Measurements from ENCODE around the gene CDKN3. TPM values are rescaled to one million over a fixed set of nuclear protein-coding genes. Genes with fewer than 3 reads are reported as not detected.
"Not testable (repeated sequence)": the region's sequence is repeated elsewhere in the genome, so short reads cannot be mapped to it uniquely, and the experiment has no call there.

The CDKN3 gene
- total RNA-seq, 1 donor from 2014 or later = 6.6 TPM

DNA sequence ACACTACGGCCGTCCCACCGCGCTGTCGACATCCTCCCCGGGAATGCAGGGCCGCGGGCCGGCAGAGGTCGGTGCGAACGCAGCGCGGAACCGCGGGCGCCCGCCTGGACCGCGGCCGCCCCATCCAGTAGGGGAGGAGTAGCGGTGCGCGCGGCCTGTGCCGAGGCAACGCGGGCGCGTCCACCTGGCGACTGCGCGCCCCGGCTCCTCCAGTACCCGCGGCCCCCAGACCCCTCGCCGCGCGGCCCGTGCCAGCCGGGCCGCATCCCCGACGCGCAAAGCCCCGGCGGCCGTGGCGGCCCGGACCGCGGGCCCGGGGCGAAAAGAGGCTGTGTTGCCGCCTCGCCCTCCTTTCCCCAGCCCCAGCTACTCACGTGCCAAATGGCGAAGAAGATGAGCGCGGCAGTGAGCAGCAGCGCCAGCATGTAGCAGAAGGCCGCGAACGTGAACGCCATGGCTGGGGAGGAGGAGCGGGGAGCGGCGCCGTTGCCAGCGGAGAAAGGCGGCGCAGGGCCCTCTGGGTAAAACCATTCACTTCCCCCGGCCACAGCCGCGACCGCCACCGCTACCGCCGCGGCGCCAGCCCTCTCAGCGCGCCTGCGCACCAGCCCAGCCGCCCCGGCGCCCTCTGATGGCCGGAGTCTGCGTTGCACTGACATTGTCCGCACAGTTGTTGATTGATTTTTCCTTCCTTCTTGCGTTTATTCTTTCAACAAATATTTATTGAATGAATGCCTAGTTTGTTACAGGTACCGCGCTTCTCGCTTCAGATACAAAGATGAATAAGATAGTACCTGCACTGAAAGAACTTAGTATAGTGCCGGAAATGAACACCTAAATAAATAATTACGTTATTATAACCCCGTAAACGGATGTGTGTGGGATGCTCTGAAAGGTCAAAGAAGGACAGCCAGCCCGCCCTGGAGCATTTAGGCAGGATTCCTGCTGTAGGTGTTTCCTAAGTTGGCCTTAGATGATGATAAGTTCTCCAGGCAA lies 44.4 kb downstream of the CDKN3 start, which contains the start of gene CNIH1:
CNIH1 (minus strand) TSS at position 502 of the 996 bp plus-strand sequence; CDS start at position 455, 47 bp downstream.
- DNase-seq (ENCODE audit: extremely low spot score in 2 of 2) = no peak
- peak within 1 kb of the TSS; percentile 85 for H3K27ac ChIP-seq
- H3K36me3 ChIP-seq = no peaks in the 10 kb centered on the region
- no peak for TF ChIP-seq POLR2A (IDR thresholded peaks at IDR 0.05)
- TF ChIP-seq, protein P1, sequence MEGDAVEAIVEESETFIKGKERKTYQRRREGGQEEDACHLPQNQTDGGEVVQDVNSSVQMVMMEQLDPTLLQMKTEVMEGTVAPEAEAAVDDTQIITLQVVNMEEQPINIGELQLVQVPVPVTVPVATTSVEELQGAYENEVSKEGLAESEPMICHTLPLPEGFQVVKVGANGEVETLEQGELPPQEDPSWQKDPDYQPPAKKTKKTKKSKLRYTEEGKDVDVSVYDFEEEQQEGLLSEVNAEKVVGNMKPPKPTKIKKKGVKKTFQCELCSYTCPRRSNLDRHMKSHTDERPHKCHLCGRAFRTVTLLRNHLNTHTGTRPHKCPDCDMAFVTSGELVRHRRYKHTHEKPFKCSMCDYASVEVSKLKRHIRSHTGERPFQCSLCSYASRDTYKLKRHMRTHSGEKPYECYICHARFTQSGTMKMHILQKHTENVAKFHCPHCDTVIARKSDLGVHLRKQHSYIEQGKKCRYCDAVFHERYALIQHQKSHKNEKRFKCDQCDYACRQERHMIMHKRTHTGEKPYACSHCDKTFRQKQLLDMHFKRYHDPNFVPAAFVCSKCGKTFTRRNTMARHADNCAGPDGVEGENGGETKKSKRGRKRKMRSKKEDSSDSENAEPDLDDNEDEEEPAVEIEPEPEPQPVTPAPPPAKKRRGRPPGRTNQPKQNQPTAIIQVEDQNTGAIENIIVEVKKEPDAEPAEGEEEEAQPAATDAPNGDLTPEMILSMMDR (IDR thresholded peaks at IDR 0.05) = peak; percentile 80 to 99 (median 93)
- peak; percentile 8 to 61 for TF ChIP-seq POLR2AphosphoS5 (IDR thresholded peaks at IDR 0.05; ENCODE audit: insufficient read depth in 1 of 2, low read depth in 1 of 2)
- H3K27me3 ChIP-seq = no peaks in the 10 kb centered on the region
- H3K4me1 ChIP-seq = peaks cover 54% of the 10 kb centered on the region
- peak within 1 kb of the TSS; percentile 66 to 96 for H3K4me3 ChIP-seq
- H3K9me3 ChIP-seq = no peaks in the 10 kb centered on the region
- intact Hi-C loops (cut with DNase I) = no loop called here

DNA sequence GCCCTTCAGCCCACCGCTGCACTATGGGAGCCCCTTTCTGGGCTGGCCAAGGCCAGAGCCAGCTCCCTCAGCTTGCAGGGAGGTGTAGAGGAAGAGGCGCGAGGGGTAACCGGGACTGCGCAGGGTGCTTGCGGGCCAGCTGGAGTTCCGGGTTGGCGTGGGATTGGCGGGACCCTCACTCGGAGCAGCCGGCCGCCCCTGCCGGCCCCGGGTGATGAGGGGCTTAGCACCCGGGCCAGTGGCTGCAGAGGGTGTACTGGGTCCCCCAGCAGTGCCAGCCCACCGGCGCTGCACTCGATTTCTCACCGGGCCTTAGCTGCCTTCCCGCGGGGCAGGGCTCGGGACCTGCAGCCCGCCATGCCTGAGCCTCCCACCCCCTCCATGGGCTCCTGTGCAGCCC lies 46.2 kb downstream of the CDKN3 start:
- H3K27ac ChIP-seq; H3K27me3 ChIP-seq; intact Hi-C loops (cut with DNase I); DNase-seq (ENCODE audit: extremely low spot score in 2 of 2); H3K9me3 ChIP-seq; H3K4me3 ChIP-seq; H3K36me3 ChIP-seq: not testable (repeated sequence)
- peaks cover 52% of the 10 kb centered on the region for H3K4me1 ChIP-seq

DNA sequence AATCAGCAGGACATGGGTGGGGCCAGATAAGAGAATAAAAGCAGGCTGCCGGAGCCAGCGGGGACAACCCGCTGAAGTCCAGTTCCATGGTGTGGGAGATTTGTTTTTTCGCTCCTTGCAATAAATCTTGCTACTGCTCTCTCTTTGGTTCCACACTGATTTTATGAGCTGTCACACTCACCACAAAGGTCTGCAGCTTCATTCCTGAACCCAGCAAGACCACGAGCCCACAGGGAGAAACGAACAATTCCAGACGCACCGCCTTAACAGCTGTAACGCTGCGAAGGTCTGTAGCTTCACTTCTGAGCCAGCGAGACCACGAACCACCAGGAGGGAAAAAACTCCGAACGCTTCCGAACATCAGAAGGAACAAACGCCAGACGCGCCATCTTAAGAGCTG lies 47.2 kb downstream of the CDKN3 start:
- Histone ChIP-seq H3K9me3 (no peaks in the 10 kb centered on the region), H3K27me3 (no peaks in the 10 kb centered on the region), H3K36me3 (no peaks in the 10 kb centered on the region), H3K4me3 (no peak overlapping the region), H3K27ac (peak overlapping the region; percentile 64), H3K4me1 (peaks cover 46% of the 10 kb centered on the region)
- no peak for TF ChIP-seq POLR2A (IDR thresholded peaks at IDR 0.05)
- TF ChIP-seq, protein P1 (IDR thresholded peaks at IDR 0.05) = no peak
- no peak for TF ChIP-seq POLR2AphosphoS5 (IDR thresholded peaks at IDR 0.05; ENCODE audit: insufficient read depth in 1 of 2, low read depth in 1 of 2)
- no peak for DNase-seq (ENCODE audit: extremely low spot score in 2 of 2)
- intact Hi-C loops (cut with DNase I) = no loop called here

DNA sequence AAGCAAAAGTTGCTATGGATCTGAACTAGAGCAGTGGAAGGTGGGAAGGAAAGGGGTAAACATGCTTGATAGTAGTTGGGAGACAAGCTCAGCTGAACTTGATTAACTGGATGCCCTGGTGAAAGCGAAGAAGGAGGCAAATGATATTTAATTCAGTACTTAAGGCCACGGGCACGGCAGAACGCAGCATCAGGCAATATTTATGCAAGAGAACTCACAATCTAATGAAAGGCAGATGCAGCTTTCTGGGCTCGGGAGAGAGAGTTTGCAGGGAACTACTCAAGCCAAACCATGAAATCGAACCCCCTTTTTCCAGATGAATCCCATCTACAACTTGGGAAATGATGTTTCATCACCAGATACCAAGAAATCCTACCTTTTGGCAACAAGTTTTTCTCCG lies 47.9 kb downstream of the CDKN3 start:
- TF ChIP-seq POLR2AphosphoS5 (IDR thresholded peaks at IDR 0.05; ENCODE audit: insufficient read depth in 1 of 2, low read depth in 1 of 2) (no peak), POLR2A (IDR thresholded peaks at IDR 0.05) (no peak)
- TF ChIP-seq, protein P1 (IDR thresholded peaks at IDR 0.05) = no peak
- Histone ChIP-seq H3K27me3 (no peaks in the 10 kb centered on the region), H3K4me3 (no peak overlapping the region), H3K27ac (peak overlapping the region; percentile 64), H3K4me1 (peaks cover 39% of the 10 kb centered on the region), H3K9me3 (no peaks in the 10 kb centered on the region), H3K36me3 (no peaks in the 10 kb centered on the region)
- no peak for DNase-seq (ENCODE audit: extremely low spot score in 2 of 2)
- intact Hi-C loops (cut with DNase I) = no loop called here

DNA sequence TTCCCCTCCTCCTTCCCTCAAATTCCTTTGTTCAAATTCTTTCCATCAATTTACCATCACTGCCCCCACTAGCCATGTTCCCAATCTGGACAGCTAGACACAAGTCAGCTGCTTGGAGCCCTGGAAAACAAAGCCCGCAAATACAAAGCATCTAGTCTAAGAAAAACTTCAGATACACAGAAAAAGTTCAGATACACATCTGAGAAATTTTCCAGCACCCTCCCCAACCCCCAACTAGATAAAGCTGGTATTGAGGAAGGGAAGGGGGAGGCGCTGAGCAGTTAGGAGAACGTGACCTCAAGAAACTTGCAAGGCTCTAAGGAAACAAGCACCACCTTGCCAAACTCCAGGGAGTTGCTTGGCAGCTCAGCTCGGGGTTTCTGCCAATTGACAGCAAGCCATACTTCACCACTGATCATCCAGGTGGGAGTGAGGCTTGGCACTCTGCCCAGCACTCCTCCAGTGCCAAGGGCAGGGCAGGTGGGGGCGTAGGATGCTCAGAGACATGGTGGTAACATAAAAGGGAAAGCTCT lies 49.4 kb downstream of the CDKN3 start:
- no peak for DNase-seq (ENCODE audit: extremely low spot score in 2 of 2)
- H3K27ac ChIP-seq = no peak overlapping the region

More for the DNA sequence above, 49.4 kb downstream of the CDKN3 start:
- intact Hi-C loops (cut with DNase I) = no loop called here
- Histone ChIP-seq H3K4me1 (peaks cover 44% of the 10 kb centered on the region), H3K36me3 (no peaks in the 10 kb centered on the region), H3K9me3 (no peaks in the 10 kb centered on the region), H3K27me3 (no peaks in the 10 kb centered on the region), H3K4me3 (no peak overlapping the region)
- TF ChIP-seq, protein P1 (IDR thresholded peaks at IDR 0.05) = no peak
- TF ChIP-seq POLR2A (IDR thresholded peaks at IDR 0.05) (no peak), POLR2AphosphoS5 (IDR thresholded peaks at IDR 0.05; ENCODE audit: insufficient read depth in 1 of 2, low read depth in 1 of 2) (no peak)

Measured in vagina (tissue), 2 donors.